ENCODE results near the gene SMIM43.

The SMIM43 gene

GRCh38 chr4:121764702-121765367 lies at the start of gene SMIM43:
Gene SMIM43, minus strand, starts transcription at chr4:121765164. Its CDS starts 59 bp downstream, at chr4:121765105.
- Histone ChIP-seq H3K4me1 (ENCODE audit: control insufficient read depth, insufficient read depth, low read length) (peaks cover 20% of the 10 kb centered on the region; the same call in 1 of the 2 replicates), H3K27me3 (ENCODE audit: control insufficient read depth, insufficient read depth, low read length) (peaks cover 66% of the 10 kb centered on the region), H3K36me3 (ENCODE audit: control insufficient read depth, insufficient read depth, low read length) (no peaks in the 10 kb centered on the region), H3K9me3 (ENCODE audit: control insufficient read depth, insufficient read depth, low read length) (no peaks in the 10 kb centered on the region), H3K27ac (ENCODE audit: low read depth, low read length) (no peak within 1 kb of the TSS), H3K9ac (ENCODE audit: low read depth, low read length) (peak within 1 kb of the TSS; percentile 44; the same call in 1 of the 2 replicates), H3K4me3 (ENCODE audit: low read depth, low read length) (peak within 1 kb of the TSS; percentile 76)

GRCh38 chr4:121814756-121815155 lies 49.8 kb upstream of the SMIM43 start:
- H3K27me3 ChIP-seq (ENCODE audit: control insufficient read depth, insufficient read depth, low read length), result no peaks in the 10 kb centered on the region
- no peak overlapping the region for H3K9ac ChIP-seq (ENCODE audit: low read depth, low read length)
- H3K27ac ChIP-seq (ENCODE audit: low read depth, low read length), result no peak overlapping the region
- H3K9me3 ChIP-seq (ENCODE audit: control insufficient read depth, insufficient read depth, low read length), result no peaks in the 10 kb centered on the region
- no peak overlapping the region for H3K4me3 ChIP-seq (ENCODE audit: low read depth, low read length)
- peaks cover 98% of the 10 kb centered on the region for H3K36me3 ChIP-seq (ENCODE audit: control insufficient read depth, insufficient read depth, low read length)
- H3K4me1 ChIP-seq (ENCODE audit: control insufficient read depth, insufficient read depth, low read length), result no peaks in the 10 kb centered on the region

GRCh38 chr4:121811122-121811521 lies 46.2 kb upstream of the SMIM43 start:
- no peaks in the 10 kb centered on the region for H3K4me1 ChIP-seq (ENCODE audit: control insufficient read depth, insufficient read depth, low read length)
- H3K9ac ChIP-seq (ENCODE audit: low read depth, low read length), result no peak overlapping the region
- H3K27ac ChIP-seq (ENCODE audit: low read depth, low read length), result no peak overlapping the region
- no peaks in the 10 kb centered on the region for H3K27me3 ChIP-seq (ENCODE audit: control insufficient read depth, insufficient read depth, low read length)
- peaks cover 97% of the 10 kb centered on the region for H3K36me3 ChIP-seq (ENCODE audit: control insufficient read depth, insufficient read depth, low read length)
- H3K9me3 ChIP-seq (ENCODE audit: control insufficient read depth, insufficient read depth, low read length), result no peaks in the 10 kb centered on the region
- no peak overlapping the region for H3K4me3 ChIP-seq (ENCODE audit: low read depth, low read length)

GRCh38 chr4:121806411-121806810 lies 41.4 kb upstream of the SMIM43 start:
- peaks cover 6% of the 10 kb centered on the region; the same call in 1 of the 2 replicates for H3K4me1 ChIP-seq (ENCODE audit: control insufficient read depth, insufficient read depth, low read length)
- H3K9me3 ChIP-seq (ENCODE audit: control insufficient read depth, insufficient read depth, low read length), result no peaks in the 10 kb centered on the region
- no peaks in the 10 kb centered on the region for H3K27me3 ChIP-seq (ENCODE audit: control insufficient read depth, insufficient read depth, low read length)
- H3K4me3 ChIP-seq (ENCODE audit: low read depth, low read length), result no peak overlapping the region
- no peak overlapping the region for H3K27ac ChIP-seq (ENCODE audit: low read depth, low read length)
- H3K9ac ChIP-seq (ENCODE audit: low read depth, low read length), result no peak overlapping the region
- H3K36me3 ChIP-seq (ENCODE audit: control insufficient read depth, insufficient read depth, low read length), result peaks cover 90% of the 10 kb centered on the region

GRCh38 chr4:121801715-121802075 lies 36.7 kb upstream of the SMIM43 start:
- H3K9ac ChIP-seq (ENCODE audit: low read depth, low read length), result peak overlapping the region; percentile 96
- H3K4me1 ChIP-seq (ENCODE audit: control insufficient read depth, insufficient read depth, low read length), result peaks cover 15% of the 10 kb centered on the region
- H3K4me3 ChIP-seq (ENCODE audit: low read depth, low read length), result peak overlapping the region; percentile 94
- H3K36me3 ChIP-seq (ENCODE audit: control insufficient read depth, insufficient read depth, low read length), result peaks cover 46% of the 10 kb centered on the region
- peak overlapping the region; percentile 93 for H3K27ac ChIP-seq (ENCODE audit: low read depth, low read length)
- H3K27me3 ChIP-seq (ENCODE audit: control insufficient read depth, insufficient read depth, low read length), result no peaks in the 10 kb centered on the region
- H3K9me3 ChIP-seq (ENCODE audit: control insufficient read depth, insufficient read depth, low read length), result no peaks in the 10 kb centered on the region

- H3K4me1 ChIP-seq (ENCODE audit: control insufficient read depth, insufficient read depth, low read length), result peaks cover 20% of the 10 kb centered on the region
Measured at GRCh38 chr4:121800961-121801714, 36.2 kb upstream of the SMIM43 start, which contains the start of gene EXOSC9. Gene EXOSC9, plus strand, starts transcription at chr4:121801323. Its CDS starts 102 bp downstream, at chr4:121801425.

GRCh38 chr4:121800638-121800960 lies 35.6 kb upstream of the SMIM43 start:
- peak overlapping the region; percentile 96 for H3K9ac ChIP-seq (ENCODE audit: low read depth, low read length)
- peaks cover 25% of the 10 kb centered on the region for H3K4me1 ChIP-seq (ENCODE audit: control insufficient read depth, insufficient read depth, low read length)
- H3K36me3 ChIP-seq (ENCODE audit: control insufficient read depth, insufficient read depth, low read length), result peaks cover 35% of the 10 kb centered on the region
- no peaks in the 10 kb centered on the region for H3K27me3 ChIP-seq (ENCODE audit: control insufficient read depth, insufficient read depth, low read length)
- peak overlapping the region; percentile 94 for H3K4me3 ChIP-seq (ENCODE audit: low read depth, low read length)
- peak overlapping the region; percentile 93 for H3K27ac ChIP-seq (ENCODE audit: low read depth, low read length)
- H3K9me3 ChIP-seq (ENCODE audit: control insufficient read depth, insufficient read depth, low read length), result no peaks in the 10 kb centered on the region

More at GRCh38 chr4:121800961-121801714, 36.2 kb upstream of the SMIM43 start, which contains the start of gene EXOSC9:
- Histone ChIP-seq H3K9me3 (ENCODE audit: control insufficient read depth, insufficient read depth, low read length) (no peaks in the 10 kb centered on the region), H3K36me3 (ENCODE audit: control insufficient read depth, insufficient read depth, low read length) (peaks cover 40% of the 10 kb centered on the region), H3K4me3 (ENCODE audit: low read depth, low read length) (peak within 1 kb of the TSS; percentile 94), H3K27ac (ENCODE audit: low read depth, low read length) (peak within 1 kb of the TSS; percentile 93), H3K27me3 (ENCODE audit: control insufficient read depth, insufficient read depth, low read length) (no peaks in the 10 kb centered on the region), H3K9ac (ENCODE audit: low read depth, low read length) (peak within 1 kb of the TSS; percentile 96)

GRCh38 chr4:121799867-121800501 lies 35.0 kb upstream of the SMIM43 start:
- no peak overlapping the region for H3K9ac ChIP-seq (ENCODE audit: low read depth, low read length)
- no peaks in the 10 kb centered on the region for H3K9me3 ChIP-seq (ENCODE audit: control insufficient read depth, insufficient read depth, low read length)

DNA sequence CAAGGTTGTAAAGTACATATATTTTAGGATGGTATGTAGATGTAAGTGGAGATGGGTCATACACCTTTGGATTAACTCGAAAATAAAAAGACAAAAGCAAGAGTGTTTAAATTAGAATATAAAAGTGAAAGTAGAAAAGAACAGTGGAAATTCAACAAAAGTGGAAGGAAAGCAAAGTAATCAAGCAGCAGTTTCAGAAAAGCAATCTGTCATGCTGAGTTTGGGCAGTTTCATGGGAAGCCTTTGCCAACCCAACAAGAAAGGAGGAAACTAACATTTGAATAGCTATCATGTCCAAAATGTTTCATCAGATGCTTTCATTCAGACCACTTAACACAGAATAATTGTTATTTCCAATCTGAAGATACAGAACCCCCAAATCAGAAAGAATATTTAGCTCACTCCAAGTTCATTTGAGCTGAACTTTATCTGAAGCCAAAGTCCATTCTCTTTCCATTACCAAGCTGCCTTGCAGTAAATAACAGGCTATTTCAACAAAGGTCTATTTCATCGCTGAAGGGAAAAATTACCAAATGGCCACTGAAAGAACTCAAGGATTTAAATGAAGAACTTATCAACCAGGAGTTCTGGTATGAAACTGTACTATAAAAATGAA lies 34.4 kb upstream of the SMIM43 start:
- Histone ChIP-seq H3K27ac (ENCODE audit: low read depth, low read length) (no peak overlapping the region), H3K9ac (ENCODE audit: low read depth, low read length) (no peak overlapping the region), H3K27me3 (ENCODE audit: control insufficient read depth, insufficient read depth, low read length) (no peaks in the 10 kb centered on the region), H3K36me3 (ENCODE audit: control insufficient read depth, insufficient read depth, low read length) (peaks cover 22% of the 10 kb centered on the region), H3K4me3 (ENCODE audit: low read depth, low read length) (no peak overlapping the region), H3K4me1 (ENCODE audit: control insufficient read depth, insufficient read depth, low read length) (peaks cover 35% of the 10 kb centered on the region), H3K9me3 (ENCODE audit: control insufficient read depth, insufficient read depth, low read length) (no peaks in the 10 kb centered on the region)

More at GRCh38 chr4:121799867-121800501, 35.0 kb upstream of the SMIM43 start:
- Histone ChIP-seq H3K27ac (ENCODE audit: low read depth, low read length) (no peak overlapping the region), H3K4me3 (ENCODE audit: low read depth, low read length) (no peak overlapping the region), H3K27me3 (ENCODE audit: control insufficient read depth, insufficient read depth, low read length) (no peaks in the 10 kb centered on the region), H3K4me1 (ENCODE audit: control insufficient read depth, insufficient read depth, low read length) (peaks cover 29% of the 10 kb centered on the region), H3K36me3 (ENCODE audit: control insufficient read depth, insufficient read depth, low read length) (peaks cover 29% of the 10 kb centered on the region)

- H3K27me3 ChIP-seq (ENCODE audit: control insufficient read depth, insufficient read depth, low read length), result no peaks in the 10 kb centered on the region
- no peak overlapping the region; the same call in 1 of the 2 replicates for H3K9ac ChIP-seq (ENCODE audit: low read depth, low read length)
- H3K27ac ChIP-seq (ENCODE audit: low read depth, low read length), result peak overlapping the region; percentile 82
- H3K36me3 ChIP-seq (ENCODE audit: control insufficient read depth, insufficient read depth, low read length), result no peaks in the 10 kb centered on the region
- no peaks in the 10 kb centered on the region for H3K9me3 ChIP-seq (ENCODE audit: control insufficient read depth, insufficient read depth, low read length)
- peak overlapping the region; percentile 35; the same call in 1 of the 2 replicates for H3K4me3 ChIP-seq (ENCODE audit: low read depth, low read length)
- H3K4me1 ChIP-seq (ENCODE audit: control insufficient read depth, insufficient read depth, low read length), result peaks cover 29% of the 10 kb centered on the region
Measured at GRCh38 chr4:121796283-121796682, 31.3 kb upstream of the SMIM43 start.
